NB4 (cell line): ENCODE data around the gene TST.

Source experiments
- CTCF ChIP-seq: IDR thresholded peaks from one replicate; pipeline ENCODE4 v1.5.1; 2012; ENCODE audit warnings: low read depth, low read length
- MAX ChIP-seq: IDR thresholded peaks from 2 replicates; pipeline ENCODE4 v1.6.1; 2011; ENCODE audit warnings: low read depth, low read length
- POLR2A ChIP-seq: IDR thresholded peaks from 2 replicates; pipeline ENCODE4 v1.6.1; 2011; ENCODE audit warnings: mild to moderate bottlenecking; ENCODE audit not compliant: insufficient read length; ENCODE audit errors: extremely low read depth

GRCh38 chr22:36982136-36982535 is 37.1 kb downstream of the TST start:
- no peak for TF ChIP-seq POLR2A
- TF ChIP-seq CTCF = peak; percentile 33
- TF ChIP-seq MAX = no peak
